GM12874 (cell line): ENCODE results near the gene TSPEAR.

Experiments used
- CTCF ChIP-seq: IDR thresholded peaks from 2 replicates; pipeline ENCODE4 v1.5.1; 2011; ENCODE audit warnings: low read depth, mild to moderate bottlenecking, control low read depth, low read length, moderate library complexity; ENCODE audit not compliant: insufficient read depth

The TSPEAR gene

GRCh38 chr21:44511219-44511937 is 200.0 kb downstream of the TSPEAR start:
- TF ChIP-seq CTCF = no peak

- TF ChIP-seq CTCF = peak; percentile 90
Measured at GRCh38 chr21:44510508-44511218, 200.7 kb downstream of the TSPEAR start.

- no peak for TF ChIP-seq CTCF
Measured at GRCh38 chr21:44510109-44510507, 201.3 kb downstream of the TSPEAR start.

GRCh38 chr21:44509539-44509938 is 201.8 kb downstream of the TSPEAR start:
- peak; percentile 36 for TF ChIP-seq CTCF

GRCh38 chr21:44508711-44509445 is 202.5 kb downstream of the TSPEAR start:
- TF ChIP-seq CTCF = no peak

- no peak for TF ChIP-seq CTCF
Measured at GRCh38 chr21:44508426-44508710, 203.0 kb downstream of the TSPEAR start.

- TF ChIP-seq CTCF = no peak
Measured at GRCh38 chr21:44507673-44508425, 203.5 kb downstream of the TSPEAR start.
